Small intestine (tissue), 7 donors: Measurements from ENCODE around the gene IFT81. TPM values are rescaled to one million over a fixed set of nuclear protein-coding genes. Genes with fewer than 3 reads are reported as not detected.

Experiments used
- DNase-seq, 2 donors: peaks; one replicate each; pipeline versions ENCODE4 v3.0.0 to v3.0.0-alpha.2; 2013
- FAIRE-seq: peaks from 2 replicates; lab custom pipeline; 2012; peaks lifted over from hg19 to GRCh38; lab: Jason Lieb, UNC
- H3K27ac ChIP-seq, 3 donors: one replicate each; pipeline ENCODE4 v1.5.1; 2013; ENCODE audit warnings: low read length in 2 of 3, mild to moderate bottlenecking in 2 of 3, control low read depth in 1 of 3, inconsistent platforms in 1 of 3, low read depth in 1 of 3, moderate library complexity in 1 of 3
- H3K27me3 ChIP-seq, 3 donors: one replicate each; pipeline ENCODE4 v1.6.1; 2013; ENCODE audit warnings: low read length in 3 of 3, inconsistent platforms in 1 of 3; ENCODE audit not compliant: control insufficient read depth in 3 of 3, insufficient read depth in 3 of 3
- H3K36me3 ChIP-seq, 3 donors: one replicate each; pipeline ENCODE4 v1.6.1; 2013; ENCODE audit warnings: low read length in 3 of 3, inconsistent platforms in 1 of 3, low read depth in 1 of 3, mild to moderate bottlenecking in 1 of 3, moderate library complexity in 1 of 3; ENCODE audit not compliant: control insufficient read depth in 3 of 3, insufficient read depth in 2 of 3
- H3K4me1 ChIP-seq, 3 donors: one replicate each; pipeline ENCODE4 v1.6.1; 2013; ENCODE audit warnings: low read length in 2 of 3, inconsistent platforms in 1 of 3, low read depth in 1 of 3, mild to moderate bottlenecking in 1 of 3, moderate library complexity in 1 of 3; ENCODE audit not compliant: control insufficient read depth in 3 of 3, insufficient read depth in 2 of 3
- H3K4me3 ChIP-seq, 3 donors: one replicate each; pipeline ENCODE4 v1.5.1; 2013; ENCODE audit warnings: low read length in 3 of 3, control low read depth in 1 of 3, inconsistent platforms in 1 of 3, low read depth in 1 of 3, mild to moderate bottlenecking in 1 of 3, moderate library complexity in 1 of 3
- H3K9me3 ChIP-seq, 2 donors: one replicate each; pipeline ENCODE4 v1.6.1; 2013; ENCODE audit warnings: low read depth in 1 of 2, low read length in 1 of 2; ENCODE audit not compliant: control insufficient read depth in 2 of 2, insufficient read depth in 1 of 2
- WGBS, 3 donors: extraction: QIAGEN DNeasy Blood & Tissue Kit; methylation state at CpG; one replicate each; pipeline ENCODE4 v1.1.7; 2013; 5-methylcytosine and 5-hydroxymethylcytosine counted together
- polyA plus RNA-seq, 4 donors: library from polyadenylated mRNA; stranded (reverse) in 3 of 4; unstranded in 1 of 4; fragments of 200-250 nt in 3 of 4; fragments of 120-200 nt in 1 of 4; gene quantifications; one replicate each; pipeline versions ENCODE4 v1.2.1 to v1.2.3, GENCODE V29; 2013
- donor health status: healthy with polysubstance abuse.
- donor health status: control.
- donor health status: control.
- donor health status: Bipolar disorder and iron deficiency.
- donor health status: healthy.

Gene IFT81
- polyA plus RNA-seq, 4 donors: 0.54 to 10.2 (median 2.6) TPM

DNA sequence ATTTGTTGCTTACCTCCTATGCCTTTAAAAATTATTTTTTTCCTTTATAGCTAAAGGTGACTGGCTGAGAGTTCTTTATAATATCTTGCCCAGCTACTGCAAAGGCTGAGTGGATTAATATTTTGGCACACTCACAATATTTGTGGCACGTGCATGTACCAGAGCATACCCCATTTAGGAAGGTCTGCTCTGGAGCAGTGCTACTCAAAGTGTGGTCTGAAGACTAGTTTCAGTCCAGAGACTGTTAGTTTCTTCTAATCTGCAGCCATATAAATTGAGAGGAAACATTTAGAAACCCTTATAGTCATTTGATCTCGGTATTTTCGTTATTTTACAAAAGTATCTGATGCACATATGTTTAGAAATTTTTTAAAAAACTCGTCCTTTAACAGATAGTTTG lies 51.0 kb downstream of the IFT81 start:
- no peak overlapping the region for H3K27ac ChIP-seq
- H3K9me3 ChIP-seq: peaks cover 0 to 4% of the 10 kb centered on the region in 2 donors
- H3K4me1 ChIP-seq: no peaks in the 10 kb centered on the region
- DNase-seq (no peak), FAIRE-seq (no peak)
- 78 to 92% (median 90%) methylated on average over 4 of the region's 4 CpGs for WGBS, 3 donors
- H3K4me3 ChIP-seq: no peak overlapping the region
- H3K27me3 ChIP-seq: no peaks in the 10 kb centered on the region
- peaks cover 0 to 6% (median 0%) of the 10 kb centered on the region in 3 donors for H3K36me3 ChIP-seq

DNA sequence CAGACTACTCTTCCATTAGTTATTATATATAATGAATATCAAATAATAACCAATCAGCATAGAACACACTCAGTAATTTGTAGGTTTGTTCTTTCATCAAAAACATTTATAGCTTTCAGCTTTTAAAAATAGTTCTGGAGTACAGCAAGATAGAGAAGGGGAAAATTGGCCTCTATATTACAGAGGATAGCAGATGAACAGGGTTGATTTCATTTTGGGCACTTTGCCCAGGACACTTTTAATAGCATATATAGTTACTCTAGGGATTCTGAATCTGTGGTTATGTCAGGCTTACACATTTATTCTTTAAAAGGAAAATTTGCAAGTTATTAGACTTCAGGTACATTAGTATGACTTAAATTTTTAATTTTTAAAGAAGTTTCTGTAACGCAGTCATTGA lies 52.6 kb downstream of the IFT81 start:
- FAIRE-seq: no peak

DNA sequence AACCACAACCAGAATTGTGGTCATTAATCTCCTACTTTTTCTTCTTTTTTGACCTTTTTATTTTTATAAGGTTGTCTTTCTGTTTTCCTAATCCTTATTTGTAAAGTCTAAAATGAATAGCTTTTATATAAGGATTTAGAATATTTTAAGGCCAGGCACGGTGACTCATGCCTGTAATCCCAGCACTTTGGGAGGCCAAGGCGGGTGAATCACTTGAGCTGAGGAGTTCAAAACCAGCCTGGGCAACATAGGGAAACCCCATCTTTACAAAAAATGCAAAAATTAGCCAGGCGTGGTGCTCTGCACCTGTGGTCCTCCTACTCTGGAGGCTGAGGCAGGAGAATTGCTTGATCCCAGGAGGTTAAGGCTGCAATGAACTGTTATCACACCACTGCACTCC lies 55.1 kb downstream of the IFT81 start:
- Histone ChIP-seq H3K27ac (no peak overlapping the region), H3K9me3 (peaks cover 0 to 7% of the 10 kb centered on the region in 2 donors), H3K36me3 (peaks cover 0 to 10% (median 0%) of the 10 kb centered on the region in 3 donors), H3K27me3 (no peaks in the 10 kb centered on the region), H3K4me3 (no peak overlapping the region), H3K4me1 (no peaks in the 10 kb centered on the region)
- WGBS, 3 donors: 77 to 91% (median 87%) methylated on average over 3 of the region's 3 CpGs
- FAIRE-seq: no peak
- DNase-seq: no peak

More for the DNA sequence above, 52.6 kb downstream of the IFT81 start:
- peaks cover 0 to 6% (median 0%) of the 10 kb centered on the region in 3 donors for H3K36me3 ChIP-seq
- H3K4me3 ChIP-seq: no peak overlapping the region
- no peaks in the 10 kb centered on the region for H3K4me1 ChIP-seq
- no peak overlapping the region for H3K27ac ChIP-seq
- peaks cover 0 to 4% of the 10 kb centered on the region in 2 donors for H3K9me3 ChIP-seq
- no peak for DNase-seq
- 88 to 100% (median 88%) methylated on average over 1 of the region's 1 CpG for WGBS, 3 donors
- H3K27me3 ChIP-seq: no peaks in the 10 kb centered on the region

DNA sequence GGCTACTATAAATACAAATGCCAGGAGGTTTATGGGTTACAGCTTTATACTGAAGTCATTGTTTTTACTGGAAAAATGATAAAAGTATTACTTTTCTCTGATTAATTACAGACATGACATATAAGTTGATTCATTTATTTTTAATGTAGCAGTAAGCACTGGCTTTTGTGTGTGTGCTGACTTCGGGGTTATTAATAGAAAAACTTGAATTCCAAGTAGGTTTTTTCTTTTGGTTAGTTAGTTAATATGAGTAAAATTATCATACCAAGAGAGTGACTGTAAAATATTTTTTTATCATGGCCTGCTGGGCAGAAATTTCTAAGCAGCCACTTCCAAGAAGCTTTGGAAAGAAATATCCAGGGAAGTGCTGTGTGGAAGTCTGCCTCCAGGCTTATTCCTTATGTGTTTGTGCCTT lies 56.4 kb downstream of the IFT81 start:
- FAIRE-seq (no peak), DNase-seq (no peak)
- Histone ChIP-seq H3K36me3 (peaks cover 0 to 12% (median 0%) of the 10 kb centered on the region in 3 donors), H3K4me1 (no peaks in the 10 kb centered on the region), H3K9me3 (peaks cover 0 to 14% of the 10 kb centered on the region in 2 donors), H3K4me3 (no peak overlapping the region), H3K27me3 (no peaks in the 10 kb centered on the region), H3K27ac (no peak overlapping the region)
- WGBS, 3 donors: 75 to 94% (median 85%) methylated on average over 1 of the region's 1 CpG

DNA sequence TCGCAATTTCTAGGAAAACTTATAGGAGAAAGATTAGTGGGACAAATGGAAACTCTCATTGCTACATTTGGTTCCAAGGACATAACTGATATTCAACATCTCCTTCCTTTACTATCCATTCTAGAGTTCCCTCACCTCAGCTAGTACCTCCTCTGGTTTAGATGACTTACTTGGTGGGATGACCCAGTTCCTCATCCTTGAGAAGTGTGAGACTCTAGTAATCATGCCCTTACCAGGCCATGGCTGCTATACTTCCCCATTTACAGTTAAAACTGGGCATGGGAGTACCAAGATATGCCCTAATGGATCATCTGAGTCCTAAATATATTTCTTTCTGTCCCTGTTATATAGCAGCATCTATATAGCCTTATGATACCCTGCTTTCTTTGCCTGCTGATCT lies 58.1 kb downstream of the IFT81 start:
- FAIRE-seq (no peak), DNase-seq (no peak)
- Histone ChIP-seq H3K4me3 (no peak overlapping the region), H3K4me1 (no peaks in the 10 kb centered on the region), H3K27ac (no peak overlapping the region), H3K36me3 (peaks cover 0 to 16% (median 0%) of the 10 kb centered on the region in 3 donors), H3K27me3 (no peaks in the 10 kb centered on the region), H3K9me3 (peaks cover 0 to 20% of the 10 kb centered on the region in 2 donors)
- 93 to 100% (median 98%) methylated on average over 1 of the region's 1 CpG for WGBS, 3 donors

DNA sequence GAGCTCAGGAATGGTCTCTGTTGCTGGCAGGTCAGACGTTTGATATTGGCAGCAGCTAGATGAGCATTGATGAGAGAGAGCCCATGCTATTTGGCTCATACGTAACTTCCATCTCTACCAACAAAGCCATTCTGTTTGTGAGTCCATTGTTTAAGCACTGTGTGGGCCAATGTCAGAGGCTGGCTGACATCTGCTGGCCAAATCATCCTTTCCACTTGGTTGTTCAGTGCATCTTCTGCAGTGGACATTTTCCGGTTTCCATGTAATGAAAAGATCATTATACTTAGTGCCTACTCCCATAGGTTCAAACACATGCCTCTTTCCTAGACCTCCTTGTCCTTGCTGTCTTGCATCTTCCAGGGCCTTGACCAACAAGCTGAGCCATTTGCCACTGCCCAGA lies 59.2 kb downstream of the IFT81 start:
- H3K4me3 ChIP-seq: no peak overlapping the region
- peaks cover 0 to 20% of the 10 kb centered on the region in 2 donors for H3K9me3 ChIP-seq
- FAIRE-seq (no peak), DNase-seq (no peak)
- H3K27me3 ChIP-seq: no peaks in the 10 kb centered on the region
- peaks cover 0 to 15% (median 0%) of the 10 kb centered on the region in 3 donors for H3K36me3 ChIP-seq
- WGBS, 3 donors: 90 to 96% (median 92%) methylated on average over 3 of the region's 3 CpGs
- no peaks in the 10 kb centered on the region for H3K4me1 ChIP-seq
- no peak overlapping the region for H3K27ac ChIP-seq

DNA sequence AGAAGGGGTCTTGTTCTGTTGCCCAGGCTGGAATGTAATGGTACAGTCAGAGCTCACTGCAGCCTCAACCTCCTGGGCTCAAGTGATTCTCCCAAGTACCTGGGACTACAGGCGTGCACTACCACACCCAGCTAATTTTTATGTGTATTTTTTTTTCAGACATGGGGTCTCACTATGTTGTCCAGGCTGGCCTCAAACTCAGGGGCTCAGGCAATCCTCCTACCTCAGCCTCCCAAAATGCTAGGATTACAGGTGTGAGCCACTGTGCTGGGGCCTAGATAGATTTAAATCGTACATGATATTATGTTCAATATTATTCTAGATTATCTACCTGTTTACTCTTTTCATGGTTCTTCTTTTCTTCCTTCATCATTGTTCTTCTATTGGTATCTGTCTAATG lies 61.5 kb downstream of the IFT81 start:
- Histone ChIP-seq H3K36me3 (peaks cover 0 to 15% (median 0%) of the 10 kb centered on the region in 3 donors), H3K27ac (no peak overlapping the region), H3K4me3 (no peak overlapping the region), H3K4me1 (no peaks in the 10 kb centered on the region), H3K27me3 (no peaks in the 10 kb centered on the region), H3K9me3 (peaks cover 0 to 20% of the 10 kb centered on the region in 2 donors)
- WGBS, 3 donors: 90 to 99% (median 98%) methylated on average over 2 of the region's 2 CpGs
- DNase-seq (no peak), FAIRE-seq (no peak)

DNA sequence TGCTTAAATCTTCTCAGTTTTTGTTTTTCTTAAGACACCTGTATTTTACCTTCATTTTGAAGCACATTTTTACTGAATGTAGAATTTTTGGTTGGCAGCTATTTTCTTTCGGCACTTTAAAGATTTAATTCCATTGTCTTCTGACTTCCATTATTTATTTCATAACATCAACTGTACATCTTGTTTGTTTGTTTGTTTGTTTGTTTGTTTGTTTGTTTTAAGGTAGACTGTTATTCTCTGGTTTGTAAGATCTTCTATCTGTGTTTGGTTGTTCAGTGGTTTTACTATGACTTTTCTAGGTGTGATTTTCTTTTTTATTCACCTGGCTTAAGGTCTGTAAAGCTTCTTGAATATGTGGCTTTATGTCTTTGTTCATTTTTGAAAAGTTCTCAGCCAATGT lies 61.9 kb downstream of the IFT81 start:
- WGBS, 3 donors: 93 to 98% (median 97%) methylated on average over 1 of the region's 1 CpG
- no peaks in the 10 kb centered on the region for H3K27me3 ChIP-seq
- peaks cover 0 to 15% (median 0%) of the 10 kb centered on the region in 3 donors for H3K36me3 ChIP-seq
- no peaks in the 10 kb centered on the region for H3K4me1 ChIP-seq
- DNase-seq: no peak
- no peak overlapping the region for H3K27ac ChIP-seq
- H3K9me3 ChIP-seq: peaks cover 0 to 20% of the 10 kb centered on the region in 2 donors
- FAIRE-seq: no peak
- no peak overlapping the region for H3K4me3 ChIP-seq

DNA sequence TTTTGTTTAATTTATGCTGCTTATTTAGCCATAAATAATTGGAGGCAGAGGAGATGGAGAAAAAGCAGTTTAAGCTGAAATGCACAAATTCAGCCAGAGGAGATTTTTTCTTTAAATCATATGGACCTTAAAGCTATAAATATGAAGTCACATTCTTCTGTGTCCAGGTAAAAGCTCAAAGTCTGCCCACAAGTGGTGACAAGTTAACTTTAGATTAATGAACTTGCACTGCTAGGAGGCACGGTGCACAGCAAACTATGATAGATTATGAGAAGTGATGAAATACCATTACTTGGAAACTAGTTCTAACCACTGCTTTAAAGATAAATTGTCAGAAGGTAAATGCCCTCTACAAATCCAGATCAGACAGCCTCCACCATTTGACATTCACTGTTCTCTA lies 69.0 kb downstream of the IFT81 start:
- DNase-seq (peak; percentile 18 to 74), FAIRE-seq (no peak)
- Histone ChIP-seq H3K4me3 (no peak overlapping the region), H3K36me3 (peaks cover 0 to 13% (median 0%) of the 10 kb centered on the region in 3 donors), H3K27ac (peak overlapping the region in 1 of 3 donors; percentile 70), H3K9me3 (no peaks in the 10 kb centered on the region), H3K4me1 (peaks cover 0 to 8% (median 0%) of the 10 kb centered on the region in 3 donors), H3K27me3 (no peaks in the 10 kb centered on the region)
- WGBS, 3 donors: 45 to 72% (median 54%) methylated on average over 1 of the region's 1 CpG
